ENCODE data around the gene UBE2H.

- TF ChIP-seq, protein P1, sequence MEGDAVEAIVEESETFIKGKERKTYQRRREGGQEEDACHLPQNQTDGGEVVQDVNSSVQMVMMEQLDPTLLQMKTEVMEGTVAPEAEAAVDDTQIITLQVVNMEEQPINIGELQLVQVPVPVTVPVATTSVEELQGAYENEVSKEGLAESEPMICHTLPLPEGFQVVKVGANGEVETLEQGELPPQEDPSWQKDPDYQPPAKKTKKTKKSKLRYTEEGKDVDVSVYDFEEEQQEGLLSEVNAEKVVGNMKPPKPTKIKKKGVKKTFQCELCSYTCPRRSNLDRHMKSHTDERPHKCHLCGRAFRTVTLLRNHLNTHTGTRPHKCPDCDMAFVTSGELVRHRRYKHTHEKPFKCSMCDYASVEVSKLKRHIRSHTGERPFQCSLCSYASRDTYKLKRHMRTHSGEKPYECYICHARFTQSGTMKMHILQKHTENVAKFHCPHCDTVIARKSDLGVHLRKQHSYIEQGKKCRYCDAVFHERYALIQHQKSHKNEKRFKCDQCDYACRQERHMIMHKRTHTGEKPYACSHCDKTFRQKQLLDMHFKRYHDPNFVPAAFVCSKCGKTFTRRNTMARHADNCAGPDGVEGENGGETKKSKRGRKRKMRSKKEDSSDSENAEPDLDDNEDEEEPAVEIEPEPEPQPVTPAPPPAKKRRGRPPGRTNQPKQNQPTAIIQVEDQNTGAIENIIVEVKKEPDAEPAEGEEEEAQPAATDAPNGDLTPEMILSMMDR (IDR thresholded peaks at IDR 0.05), result no peak
- TF ChIP-seq POLR2A (IDR thresholded peaks at IDR 0.05), result no peak
- no peak for TF ChIP-seq EP300 (IDR thresholded peaks at IDR 0.05)
Measured at GRCh38 chr7:129926618-129927017, 26.1 kb downstream of the UBE2H start.
